HG03575 (cell line): ENCODE measurements around the gene IFT81.
"Not testable (repeated sequence)": the region's sequence is repeated elsewhere in the genome, so short reads cannot be mapped to it uniquely, and the experiment has no call there.

Experiments used
- ATAC-seq: cut with Tn5 transposase; IDR thresholded peaks from one replicate; pipeline ENCODE4 v1.9.1; 2021; ENCODE audit not compliant: unreplicated experiment, insufficient number of reproducible peaks, low FRiP score; ENCODE audit errors: extremely low read depth

Gene IFT81

DNA sequence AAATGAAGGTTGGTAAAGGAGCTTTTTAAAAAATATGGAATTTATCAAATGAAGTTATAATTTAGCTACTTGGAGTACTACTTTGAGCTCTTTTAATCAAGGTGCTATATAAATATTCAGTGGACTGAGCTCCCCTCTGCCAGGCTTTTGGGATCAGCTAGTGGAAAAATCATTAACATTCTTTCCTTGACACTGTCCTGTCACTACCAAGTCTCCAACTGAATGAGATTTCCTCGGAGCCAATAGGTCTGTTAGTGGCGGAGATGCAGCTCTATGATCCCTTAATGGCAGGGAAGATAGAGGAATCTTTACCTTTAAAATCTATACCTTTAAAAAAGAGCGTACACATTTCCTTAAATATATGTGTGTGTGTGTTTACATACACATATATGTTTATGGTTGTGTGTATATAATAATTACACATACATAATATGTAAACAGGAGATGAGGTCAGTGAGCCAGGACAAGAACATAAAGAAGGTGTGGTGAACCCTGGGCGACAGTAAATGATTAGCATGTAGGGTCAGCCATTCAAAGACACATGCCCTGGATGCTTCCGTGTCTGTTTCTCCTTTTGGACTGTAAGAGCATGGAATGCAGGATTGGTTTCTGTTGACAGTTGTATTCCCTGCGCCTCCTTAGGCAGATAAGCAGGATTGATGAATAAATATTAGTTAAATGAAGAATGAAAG is 109.2 kb downstream of the IFT81 start:
- ATAC-seq = no peak

- ATAC-seq = no peak
These were observed 110.2 kb downstream of the IFT81 start for GRCh38 chr12:110234331-110234751.

DNA sequence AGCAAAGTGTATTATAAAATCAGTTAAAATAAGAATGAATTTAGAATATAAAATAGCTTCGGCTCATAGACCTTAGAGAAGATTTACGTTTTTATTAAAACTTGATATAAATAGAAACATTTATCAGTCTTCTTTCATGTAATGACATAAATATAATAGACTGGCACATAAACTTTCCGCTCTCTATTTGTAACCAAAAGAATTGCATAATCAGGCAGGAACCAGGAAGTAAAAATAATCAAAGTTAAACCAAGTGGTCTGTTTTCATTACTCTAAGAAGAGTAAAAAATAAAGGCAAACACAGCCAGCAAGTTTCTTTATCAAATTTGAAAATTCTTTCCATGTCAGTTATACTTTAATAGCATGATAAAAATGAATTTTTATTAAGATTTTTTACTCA is 110.6 kb downstream of the IFT81 start:
- ATAC-seq = no peak

DNA sequence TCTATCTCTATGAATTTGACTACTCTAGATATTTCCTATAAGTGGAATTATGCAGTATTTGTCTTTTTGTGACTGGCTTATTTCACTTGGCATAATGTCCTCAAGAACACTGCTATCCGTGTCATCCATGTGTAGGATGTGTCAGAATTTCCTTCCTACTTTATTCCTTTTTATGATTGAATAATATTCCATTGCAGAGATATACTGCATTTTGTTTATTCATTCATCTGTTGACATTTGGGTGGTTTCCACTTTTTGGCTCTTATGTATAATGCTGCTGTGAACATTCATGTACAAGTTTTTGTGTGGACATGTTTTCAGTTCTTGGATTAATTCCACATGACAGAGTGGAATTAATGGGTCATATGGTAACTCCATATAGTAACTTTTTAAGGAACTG is 111.2 kb downstream of the IFT81 start:
- no peak for ATAC-seq

DNA sequence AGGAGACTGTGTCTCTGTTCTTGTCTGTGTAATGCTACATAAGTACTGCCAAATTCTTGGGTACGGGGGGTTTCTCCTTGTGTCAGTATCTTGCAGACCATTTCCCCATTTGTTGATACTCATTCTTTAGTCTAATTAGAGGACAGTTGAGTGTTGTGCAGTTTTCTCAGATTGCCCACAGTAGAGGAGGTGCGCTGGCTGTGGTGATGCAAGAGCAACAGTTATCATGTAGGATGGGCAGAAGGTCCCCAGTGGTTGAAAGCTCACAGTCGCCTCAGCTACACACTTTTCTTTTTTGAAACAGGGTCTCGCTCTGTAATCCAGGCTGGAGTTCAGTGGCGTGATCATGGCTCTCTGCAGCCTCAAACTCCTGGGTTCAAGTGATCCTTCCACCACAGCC is 119.1 kb downstream of the IFT81 start:
- ATAC-seq = no peak

GRCh38 chr12:110244372-110244771 is 120.2 kb downstream of the IFT81 start:
- no peak for ATAC-seq

DNA sequence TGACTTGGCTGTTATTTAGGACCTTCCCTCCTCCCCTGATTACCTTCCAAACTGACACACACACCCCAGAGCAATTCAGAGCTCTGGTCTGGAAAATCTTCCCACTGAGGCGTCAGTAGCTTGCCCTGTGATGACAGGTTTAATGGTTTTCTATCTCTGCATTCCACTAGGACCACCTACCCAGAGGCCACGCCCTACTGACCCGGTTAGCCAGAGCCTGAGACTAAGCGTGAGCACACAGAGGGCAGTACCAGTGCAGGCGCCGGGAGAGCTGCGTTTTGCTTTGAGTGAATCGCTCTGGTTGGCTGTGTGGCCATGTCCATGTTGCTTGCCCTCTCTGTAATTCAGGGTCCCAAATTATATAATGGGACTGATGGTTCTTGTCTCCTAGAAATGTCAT is 120.7 kb downstream of the IFT81 start:
- no peak for ATAC-seq

- ATAC-seq = no peak
These were observed 121.2 kb downstream of the IFT81 start for GRCh38 chr12:110245369-110245772.

GRCh38 chr12:110246636-110247339 is 122.6 kb downstream of the IFT81 start:
- ATAC-seq = no peak

GRCh38 chr12:110247340-110248095 is 123.4 kb downstream of the IFT81 start:
- ATAC-seq = no peak

DNA sequence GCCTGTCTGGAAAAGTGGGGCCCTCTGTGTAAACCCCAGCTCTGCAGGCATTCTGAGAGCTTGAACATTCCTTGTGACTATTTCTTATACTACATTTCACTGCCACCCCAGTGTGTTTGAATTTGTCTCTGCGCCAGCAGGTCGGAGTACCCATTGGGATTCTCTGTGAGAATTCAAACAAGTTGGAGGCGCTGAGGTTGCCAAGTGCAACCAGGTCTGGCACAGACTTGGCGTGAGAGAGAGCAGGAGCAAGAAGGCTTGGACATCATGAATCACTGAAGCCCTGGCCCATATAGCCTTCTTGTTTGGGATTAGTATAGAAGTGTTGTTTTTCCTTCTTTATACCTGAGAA is 123.9 kb downstream of the IFT81 start:
- ATAC-seq = no peak

- no peak for ATAC-seq
These were observed 124.9 kb downstream of the IFT81 start for GRCh38 chr12:110249105-110249504.

GRCh38 chr12:110249716-110250225 is 125.6 kb downstream of the IFT81 start:
- no peak for ATAC-seq

- ATAC-seq = no peak
These were observed 127.2 kb downstream of the IFT81 start for GRCh38 chr12:110251381-110251780.

DNA sequence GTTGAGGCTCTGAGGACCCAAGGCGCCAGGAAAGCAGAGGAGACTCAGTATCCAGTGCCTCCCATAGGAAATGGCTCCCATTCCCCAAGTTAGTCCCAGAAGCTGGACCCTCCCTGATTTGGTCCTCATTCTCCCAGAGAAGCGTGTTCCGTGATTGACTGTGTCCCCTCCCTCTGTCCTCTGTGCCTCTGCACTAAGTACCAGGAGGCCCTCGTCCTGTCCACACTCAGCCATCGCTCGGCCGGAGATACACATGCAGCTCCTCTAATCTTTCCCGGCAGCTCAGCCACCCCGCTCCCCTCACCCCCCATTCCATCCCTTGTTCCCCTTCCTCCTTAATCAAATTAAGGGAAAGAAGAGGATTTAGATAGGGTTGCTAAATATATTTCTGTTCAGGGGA is 128.6 kb downstream of the IFT81 start:
- no peak for ATAC-seq

DNA sequence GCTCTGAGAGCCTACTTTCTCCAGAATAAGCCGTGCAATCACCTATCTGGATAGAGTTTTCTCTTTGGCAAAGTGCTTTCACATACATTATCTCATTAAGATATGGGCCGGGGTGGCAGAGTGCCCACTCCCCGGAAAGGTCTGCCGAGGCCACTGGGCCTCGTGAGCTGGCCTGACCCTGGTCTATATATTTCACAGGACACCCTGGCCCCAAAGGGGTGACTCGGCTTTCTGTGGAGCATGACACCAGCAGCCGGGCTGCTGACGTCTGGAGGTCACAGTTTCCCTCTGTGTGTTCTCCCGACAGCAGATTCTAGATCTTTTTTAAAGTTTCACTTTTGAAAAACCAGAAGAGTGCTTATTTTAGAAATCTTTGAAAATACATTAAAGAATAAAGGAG is 129.0 kb downstream of the IFT81 start:
- no peak for ATAC-seq

DNA sequence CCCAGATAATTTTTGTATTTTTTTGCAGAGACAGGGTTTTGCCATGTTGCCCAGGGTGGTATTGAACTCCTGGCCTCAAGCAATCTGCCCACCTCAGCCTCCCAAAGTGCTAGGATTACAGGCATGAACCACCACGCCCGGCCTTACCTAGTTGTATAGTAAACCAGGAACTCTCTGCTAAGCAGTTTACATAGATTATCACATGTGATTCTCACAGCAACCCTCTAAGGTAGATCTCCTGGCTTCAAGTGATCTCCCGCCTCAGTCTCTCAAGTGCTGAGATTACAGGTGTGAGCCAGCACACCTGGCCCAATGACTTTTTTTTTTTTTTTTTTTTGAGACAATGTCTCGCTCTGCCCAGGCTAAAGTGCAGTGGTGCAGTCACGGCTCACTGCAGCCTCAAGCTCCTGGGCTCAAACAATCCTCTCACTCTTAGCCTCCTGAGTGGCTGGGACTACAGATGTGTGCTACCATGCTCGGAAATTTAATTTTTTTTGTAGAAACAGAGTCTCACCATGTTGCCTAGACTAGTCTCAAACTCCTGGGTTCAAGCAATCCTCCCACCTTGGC is 130.9 kb downstream of the IFT81 start:
- no peak for ATAC-seq

GRCh38 chr12:110255890-110256456 is 131.8 kb downstream of the IFT81 start:
- ATAC-seq = not testable (repeated sequence)

DNA sequence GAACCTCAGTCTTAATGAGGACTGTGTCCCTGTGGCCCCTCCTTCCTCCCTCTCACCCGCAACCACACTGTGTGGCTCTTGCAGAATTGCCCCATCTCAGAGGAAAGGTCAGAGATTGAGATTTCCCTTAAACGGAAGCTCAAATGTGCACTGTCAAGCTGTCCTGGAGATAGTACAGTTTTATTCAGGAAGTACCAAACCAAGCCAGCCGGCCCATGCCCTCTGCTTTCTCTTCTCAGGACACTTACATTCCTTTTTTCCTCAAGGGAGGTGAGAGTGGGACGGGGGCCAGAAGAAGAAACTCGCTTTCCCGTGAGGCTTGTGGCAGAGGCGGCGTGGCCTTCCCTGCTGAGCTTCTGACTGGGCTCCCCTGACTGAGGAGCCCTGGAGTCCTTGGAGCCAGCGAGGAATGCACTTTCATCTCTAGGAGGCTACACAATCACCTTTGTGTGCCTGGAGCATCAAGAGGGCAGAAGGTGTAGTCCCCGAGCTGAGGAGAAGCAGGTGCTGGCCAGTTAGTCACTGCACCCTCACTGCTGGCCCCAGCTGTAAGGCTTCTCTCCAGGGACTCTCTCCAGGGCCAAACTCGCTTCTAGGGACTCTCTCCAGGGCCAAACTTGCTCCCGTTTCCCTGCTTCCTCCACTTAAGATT is 132.7 kb downstream of the IFT81 start:
- ATAC-seq = no peak
